Stimulated activated CD4-positive, alpha-beta T cell treated with anti-CD3 and anti-CD28 coated beads, Interleukin-1b, Interleukin-23, amount 100 ng/mL, for 48 hours (primary cell): Measurements from ENCODE around the gene TMEM247.

Experiments
- DNase-seq: peaks from one replicate; pipeline ENCODE4 v3.0.0-alpha.2; 2020

Gene TMEM247

DNA sequence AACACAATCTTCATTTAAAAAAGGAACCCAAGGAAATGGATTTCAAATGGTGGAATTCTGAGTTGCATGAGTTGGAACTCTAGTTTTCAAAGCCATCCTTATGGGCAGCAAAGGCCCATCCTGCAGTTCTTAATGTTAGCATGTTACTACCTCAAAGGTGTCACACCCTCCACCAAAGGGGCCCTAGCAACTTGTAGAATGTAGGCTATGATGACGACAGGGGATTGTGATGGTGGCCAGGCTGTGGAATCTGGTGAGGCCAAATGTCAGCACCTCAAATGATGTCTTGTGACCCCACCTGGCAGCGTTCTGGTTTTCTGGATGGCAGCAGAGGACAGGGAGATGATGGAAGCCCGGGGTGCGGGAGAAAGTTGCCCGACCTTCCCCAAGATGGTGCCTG is at the start of gene TMEM247:
Gene TMEM247, plus strand, starts transcription at position 301 of the 400 bp plus-strand sequence.
- DNase-seq: no peak

DNA sequence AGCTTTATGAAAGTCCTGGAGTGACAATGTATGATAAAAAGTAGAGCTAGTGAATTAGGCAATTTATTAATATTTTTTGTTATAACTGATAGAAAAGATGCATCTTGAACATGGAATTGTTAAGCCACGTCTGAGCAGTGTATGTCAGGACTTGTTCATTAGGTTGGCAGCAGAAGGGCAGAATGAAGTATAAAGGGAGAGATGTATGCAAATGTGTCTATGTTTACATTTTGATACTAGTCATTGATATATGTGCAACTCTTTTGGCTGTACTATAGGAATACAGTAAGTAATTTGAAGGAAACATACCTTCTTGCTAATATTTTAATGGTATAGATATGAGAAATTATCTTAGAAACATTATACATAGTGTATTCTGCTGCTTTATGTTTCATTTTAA is 49.0 kb upstream of the TMEM247 start:
- DNase-seq: no peak

DNA sequence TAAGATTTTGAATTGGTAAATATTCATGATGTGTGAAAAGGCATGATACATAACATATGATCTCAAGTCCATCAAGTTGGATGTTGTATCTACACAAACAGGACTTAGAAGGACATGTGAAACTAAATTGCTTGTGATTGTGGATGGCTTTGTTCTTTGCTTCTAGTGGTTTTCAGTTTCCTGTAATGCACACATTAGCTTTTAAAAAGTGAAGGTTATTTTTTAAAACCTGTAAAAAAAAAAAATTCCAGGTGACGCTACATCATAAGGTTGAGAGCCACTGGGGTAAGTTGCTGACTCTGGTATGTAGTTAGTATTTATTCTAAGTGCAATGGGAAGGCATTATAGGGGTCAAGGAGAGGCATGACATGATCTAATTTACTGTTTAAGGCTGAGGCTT is 48.4 kb upstream of the TMEM247 start:
- no peak for DNase-seq

DNA sequence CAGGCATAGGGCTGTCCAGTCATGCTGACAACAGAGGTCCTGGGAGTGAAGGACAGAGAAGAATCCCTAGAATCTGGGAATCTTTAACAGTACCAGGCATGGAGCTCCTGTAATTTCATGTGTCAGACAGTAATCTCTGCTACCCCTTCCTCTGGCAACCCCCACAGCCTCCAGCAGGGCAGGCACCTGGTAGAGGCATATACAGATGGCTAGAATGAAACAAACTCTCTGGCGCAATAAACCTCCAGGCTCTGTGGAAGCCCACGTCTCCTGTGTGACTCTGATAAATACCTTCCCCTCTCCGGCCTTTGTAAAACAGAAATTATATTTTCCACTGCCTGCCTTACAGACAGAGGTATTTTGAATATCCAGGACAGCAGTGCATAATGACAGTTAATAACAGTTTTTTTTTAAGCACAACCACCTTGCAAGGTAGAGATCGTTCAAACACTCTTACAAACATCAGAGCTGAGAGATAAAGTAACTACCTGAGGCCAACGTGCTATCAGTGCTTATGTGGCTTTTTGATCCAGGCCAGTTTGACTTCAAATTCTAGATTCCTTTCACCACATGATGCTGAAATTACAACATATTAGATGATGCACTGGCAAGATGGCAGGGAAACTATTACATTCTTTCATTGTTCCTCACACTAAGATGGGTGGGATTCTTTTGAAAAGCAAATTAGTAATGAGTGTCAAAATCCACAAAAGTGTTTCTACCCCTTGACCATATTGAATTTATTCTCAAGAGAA is 47.7 kb upstream of the TMEM247 start:
- DNase-seq: no peak

GRCh38 chr2:46434851-46435273 is 44.5 kb upstream of the TMEM247 start:
- no peak for DNase-seq

DNA sequence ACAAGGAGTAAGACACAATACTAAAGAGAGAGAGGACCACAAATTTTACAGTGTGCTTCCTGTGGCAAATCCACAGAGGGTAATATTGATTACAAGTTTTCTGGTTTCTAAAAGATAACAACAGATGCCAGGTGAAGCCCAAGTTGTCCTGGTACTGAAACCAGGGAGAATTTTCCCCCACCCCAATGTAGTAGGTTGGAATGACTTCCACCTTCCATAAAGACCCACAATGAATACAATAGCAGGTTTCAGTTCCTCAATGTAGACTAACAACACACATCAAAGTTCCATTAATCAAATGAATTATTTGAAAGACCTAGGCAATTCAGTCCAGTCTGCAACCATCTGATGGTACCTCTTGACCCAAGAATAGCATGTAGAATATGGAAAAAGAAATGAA is 44.0 kb upstream of the TMEM247 start:
- DNase-seq: no peak

DNA sequence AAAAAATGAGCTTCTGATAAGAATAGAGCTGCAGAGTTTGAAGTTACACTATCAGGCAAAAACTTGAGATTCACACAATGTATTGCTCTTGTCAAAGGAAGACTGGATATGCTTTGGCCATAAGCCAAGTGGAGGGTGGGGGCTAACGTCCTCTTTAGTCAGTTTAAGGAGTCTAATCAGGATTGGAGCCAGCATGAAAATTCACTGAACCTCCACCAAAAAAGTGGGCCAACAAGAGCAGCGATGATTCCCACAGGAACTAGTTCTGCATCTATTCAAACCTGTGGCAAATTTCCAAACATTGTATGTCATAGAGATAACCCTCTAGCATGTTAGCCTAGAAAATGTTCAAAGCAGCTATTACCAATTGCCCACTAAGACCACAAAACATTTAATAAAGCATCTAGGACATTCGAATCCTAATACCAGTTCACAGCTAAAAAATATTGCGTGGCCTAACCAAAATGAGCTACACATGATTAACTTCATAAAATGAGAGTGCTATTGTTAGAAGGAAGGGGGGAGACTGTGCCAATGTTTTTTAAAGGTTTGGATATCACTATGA is 43.5 kb upstream of the TMEM247 start:
- no peak for DNase-seq

GRCh38 chr2:46436800-46437199 is 42.6 kb upstream of the TMEM247 start:
- no peak for DNase-seq

GRCh38 chr2:46438102-46438501 is 41.3 kb upstream of the TMEM247 start:
- no peak for DNase-seq

DNA sequence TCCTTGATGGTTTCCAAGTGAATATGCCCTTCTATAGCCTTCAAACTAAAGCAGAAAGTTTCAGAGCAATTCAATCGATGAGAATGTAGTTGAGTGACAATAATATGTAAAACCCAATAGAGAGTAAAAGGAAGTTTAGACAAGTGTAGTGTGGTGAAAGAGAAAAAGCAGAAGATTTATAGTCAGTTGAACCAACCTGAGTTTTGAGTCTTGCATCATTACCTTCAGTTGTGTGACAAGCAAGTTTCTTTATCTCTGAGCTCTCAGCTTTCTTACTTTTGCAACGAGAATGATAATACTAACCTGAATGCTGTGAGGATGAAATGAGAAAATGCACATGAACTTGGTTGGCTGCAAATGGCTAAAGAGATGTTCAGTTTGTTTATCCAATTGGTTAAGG is 40.6 kb upstream of the TMEM247 start:
- no peak for DNase-seq

GRCh38 chr2:46439582-46439981 is 39.8 kb upstream of the TMEM247 start:
- DNase-seq: no peak

DNA sequence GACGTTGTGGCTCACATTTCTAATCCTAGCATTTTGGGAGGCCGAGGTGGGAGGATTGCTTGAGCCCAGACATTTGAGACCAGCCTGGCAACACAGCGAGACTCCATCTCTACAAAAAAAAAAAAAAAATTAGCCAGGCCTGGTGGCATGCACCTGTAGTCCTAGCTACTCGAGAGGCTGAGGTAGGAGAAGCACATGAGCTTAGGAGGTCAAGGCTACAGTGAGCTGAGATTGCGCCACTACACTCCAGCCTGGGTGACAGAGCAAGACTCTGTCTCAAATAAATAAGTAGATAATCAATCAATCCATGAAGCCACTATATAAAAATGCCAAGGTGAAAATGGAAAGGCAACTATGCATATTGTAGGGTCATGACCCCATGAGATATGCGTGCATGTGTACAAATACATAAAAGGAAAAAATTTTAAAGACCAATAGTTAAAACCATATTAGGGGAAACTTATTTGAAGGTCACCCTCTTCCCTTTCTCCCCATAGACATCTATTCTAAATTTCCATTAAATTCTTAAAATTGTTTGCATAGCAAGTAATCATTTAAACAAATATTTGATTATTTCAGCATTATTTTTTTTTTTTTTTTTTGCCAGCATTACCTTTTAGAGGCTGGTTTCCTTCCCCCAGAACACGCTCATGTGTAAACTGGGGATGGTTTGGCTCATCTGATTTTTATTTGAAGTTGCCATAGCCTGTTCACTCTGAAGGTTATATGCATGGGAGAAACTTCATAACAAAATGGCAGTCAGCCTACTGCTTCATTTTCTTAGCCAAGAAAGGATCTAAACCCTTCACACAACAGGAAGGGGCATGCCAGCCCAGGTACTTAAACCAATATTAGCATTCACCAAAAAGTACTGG is 37.3 kb upstream of the TMEM247 start:
- DNase-seq: no peak

GRCh38 chr2:46444732-46445131 is 34.6 kb upstream of the TMEM247 start:
- no peak for DNase-seq

DNA sequence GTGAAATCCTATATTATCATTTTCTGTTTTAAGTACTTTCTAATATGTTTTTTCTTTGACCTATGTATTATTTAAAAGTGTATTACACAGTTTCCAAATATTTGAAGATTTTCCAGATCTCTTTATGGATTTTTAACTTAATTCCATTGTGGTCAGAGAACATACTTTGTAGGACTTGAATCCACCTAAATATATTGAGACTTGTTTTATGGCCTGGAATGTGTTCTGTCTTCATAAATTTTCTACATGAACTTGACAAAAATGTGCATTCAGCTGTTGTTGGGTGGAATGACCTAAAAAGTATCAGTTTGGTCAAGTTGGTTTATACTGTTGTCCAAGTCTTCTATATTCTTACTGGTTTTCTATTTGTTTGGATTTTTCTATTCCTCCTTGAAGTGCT is 33.8 kb upstream of the TMEM247 start:
- DNase-seq: no peak

GRCh38 chr2:46446871-46447568 is 32.3 kb upstream of the TMEM247 start:
- DNase-seq: no peak

GRCh38 chr2:46447649-46448048 is 31.7 kb upstream of the TMEM247 start:
- DNase-seq: no peak

DNA sequence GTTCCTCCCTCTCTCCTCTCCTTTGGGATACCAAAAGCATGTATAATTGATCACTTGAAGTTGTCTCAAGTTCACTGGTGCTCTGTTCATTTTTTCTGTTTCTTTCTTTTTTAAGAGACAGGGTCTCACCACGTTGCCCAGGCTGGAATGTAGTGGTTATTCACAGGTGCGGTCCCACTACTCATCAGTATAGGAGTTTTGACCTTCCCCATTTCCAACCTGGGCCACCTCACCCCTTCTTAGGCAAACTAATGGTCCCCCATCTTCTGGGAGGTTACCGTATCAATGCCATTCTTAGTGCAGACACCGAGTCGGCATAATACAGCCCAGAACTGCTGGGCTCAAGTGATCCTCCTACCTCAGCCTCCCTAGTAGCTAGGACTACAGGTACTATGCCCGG is 31.3 kb upstream of the TMEM247 start:
- DNase-seq: no peak

- no peak for DNase-seq
Measured at GRCh38 chr2:46448641-46449040, 30.7 kb upstream of the TMEM247 start.

GRCh38 chr2:46449700-46450099 is 29.7 kb upstream of the TMEM247 start:
- no peak for DNase-seq

DNA sequence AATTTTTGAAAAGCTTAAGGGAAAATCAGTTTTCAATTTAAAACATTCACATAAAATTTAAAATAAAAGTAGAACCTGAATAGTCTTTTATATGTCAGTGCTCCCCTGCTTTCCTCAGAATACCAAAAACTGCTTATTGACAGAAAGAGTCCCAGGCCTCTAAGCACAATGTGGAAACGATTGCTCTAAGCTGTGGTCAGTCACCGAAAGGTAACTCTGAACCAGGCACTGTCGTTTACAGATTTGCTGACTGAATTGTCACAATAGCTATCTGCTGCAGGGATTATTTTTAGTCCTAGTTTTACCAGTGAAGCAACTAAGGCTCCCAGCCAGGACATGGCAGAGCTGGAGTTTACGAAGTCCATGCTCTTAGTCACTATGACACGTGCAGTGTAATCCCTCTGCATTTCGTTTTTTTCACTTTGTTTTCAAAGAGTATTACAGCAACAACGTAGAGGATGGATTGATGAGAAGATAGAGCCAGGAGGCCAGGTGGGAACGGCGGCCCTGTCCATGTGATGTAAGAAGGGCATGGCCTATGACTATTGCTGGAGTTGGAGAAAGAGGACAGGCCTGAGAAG is 28.1 kb upstream of the TMEM247 start:
- DNase-seq: no peak

DNA sequence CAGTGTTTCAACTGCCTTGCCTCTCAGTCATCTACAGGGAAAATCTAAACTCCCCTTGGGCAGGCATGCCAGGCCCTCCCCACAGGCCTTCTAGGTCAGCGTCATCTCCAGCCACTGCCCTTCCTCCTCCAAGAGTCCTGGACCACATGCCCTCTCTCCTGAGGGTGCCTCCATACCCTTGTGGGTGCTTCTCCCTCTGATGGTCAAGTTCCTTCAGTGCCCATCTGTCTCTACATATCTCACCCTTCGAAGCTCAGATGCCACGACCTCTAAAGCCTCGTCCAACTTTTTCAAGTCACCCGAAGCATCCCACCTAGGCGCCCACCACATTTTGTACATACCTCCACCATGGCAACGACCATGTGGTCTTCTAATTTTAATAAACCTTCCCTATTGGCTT is 22.6 kb upstream of the TMEM247 start:
- DNase-seq: no peak

- no peak for DNase-seq
Measured at GRCh38 chr2:46458763-46459500, 20.4 kb upstream of the TMEM247 start.
